H1 (cell line): ENCODE results near the gene RAB30. TPM values are rescaled to one million over a fixed set of nuclear protein-coding genes. Genes with fewer than 3 reads are reported as not detected.

Experiments used
- EGR1 ChIP-seq: IDR thresholded peaks from 2 replicates; pipeline ENCODE4 v1.6.1; 2011; ENCODE audit warnings: low read depth, low read length, borderline replicate concordance
- SRF ChIP-seq: IDR thresholded peaks from 2 replicates; pipeline ENCODE4 v1.6.1; 2011; ENCODE audit warnings: mild to moderate bottlenecking, low read depth, low read length, moderate library complexity
- YY1 ChIP-seq: IDR thresholded peaks from 2 replicates; pipeline ENCODE4 v1.6.1; 2011; ENCODE audit warnings: low read depth, mild to moderate bottlenecking, low read length
- polyA plus RNA-seq, 7 experiments: library from polyadenylated mRNA; depleted of rRNA in 3 of 7; stranded (reverse) in 5 of 7; unstranded in 2 of 7; fragments of >200 nt in 5 of 7; fragments of 200-250 nt in 2 of 7; gene quantifications; 1 replicate in 5 of 7; 2 replicates in 1 of 7; 4 replicates in 1 of 7; pipeline versions ENCODE4 v1.2.1 to v1.2.3, GENCODE V29; 2011 to 2013; ENCODE audit warnings: missing spikeins in 2 of 7, mixed read lengths in 2 of 7
- total RNA-seq: library from RNA; stranded (reverse); fragmentation: NEBNext Ultra II Directional; extraction: Animal tissue kit (Norgen Biotek cat#: 25700); gene quantifications from 2 replicates; pipeline ENCODE4 v1.2.1, GENCODE V29; 2021

RAB30 gene
- total and polyA plus RNA-seq, 2 of the 8 experiments (the other 6 are each of a cell fraction or from before 2014, with no cell fraction given) = 1.6 to 11.7 TPM

DNA sequence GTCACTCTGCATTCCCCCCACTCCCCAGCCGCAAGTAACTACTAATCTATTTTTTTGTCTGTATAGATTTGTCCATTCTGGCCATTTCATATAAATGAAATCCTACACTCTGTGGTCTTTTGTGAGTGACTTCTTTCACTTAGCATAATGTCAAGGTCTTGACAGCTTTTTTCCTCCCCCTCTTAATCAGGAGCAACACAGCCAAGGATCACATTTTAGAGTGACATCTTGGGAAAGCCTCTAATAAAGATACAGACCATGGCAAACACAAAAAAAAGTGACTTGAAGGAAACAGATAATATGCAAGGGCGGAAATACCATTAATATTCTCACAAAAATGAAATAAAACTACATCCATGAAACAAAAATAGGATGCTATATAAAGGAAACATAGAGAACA lies 43.9 kb downstream of the RAB30 start (continued):
- TF ChIP-seq SRF (no peak), YY1 (no peak), EGR1 (no peak)
- TF ChIP-seq, all 59 proteins: peak for 0
